NCI-H187 (cell line): Measurements from ENCODE around the gene CXorf66.
"Not testable (repeated sequence)": the region's sequence is repeated elsewhere in the genome, so short reads cannot be mapped to it uniquely, and the experiment has no call there.

Source experiments
- DNase-seq, 2 experiments: peaks; one replicate each; lab custom pipeline; 2025; lab: John Stamatoyannopoulos, UW

CXorf66 gene

GRCh38 chrX:139965421-139965820 lies at the start of gene CXorf66:
CXorf66 (minus strand) TSS chrX:139965521; CDS start chrX:139965496, 25 bp downstream.
- DNase-seq, result no peak

DNA sequence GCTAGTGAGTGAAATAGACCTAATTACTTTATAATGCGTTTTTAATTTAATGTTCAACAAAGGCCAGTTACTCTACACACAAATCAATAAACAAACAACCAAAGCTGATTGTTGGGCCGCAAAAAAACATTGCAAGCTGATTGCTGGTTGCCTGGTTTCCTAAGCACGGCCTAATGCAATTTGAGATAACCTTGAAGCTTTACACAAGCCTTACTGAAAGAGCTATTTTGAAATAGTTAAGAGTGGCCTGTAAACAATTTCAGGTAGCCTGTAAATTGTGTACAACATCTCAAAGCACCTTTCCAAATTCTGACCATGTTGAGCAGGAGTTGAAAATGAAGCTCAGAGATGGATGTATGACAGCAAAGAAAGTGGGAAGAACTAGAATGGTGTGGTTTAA lies 17.5 kb upstream of the CXorf66 start:
- DNase-seq, result no peak

DNA sequence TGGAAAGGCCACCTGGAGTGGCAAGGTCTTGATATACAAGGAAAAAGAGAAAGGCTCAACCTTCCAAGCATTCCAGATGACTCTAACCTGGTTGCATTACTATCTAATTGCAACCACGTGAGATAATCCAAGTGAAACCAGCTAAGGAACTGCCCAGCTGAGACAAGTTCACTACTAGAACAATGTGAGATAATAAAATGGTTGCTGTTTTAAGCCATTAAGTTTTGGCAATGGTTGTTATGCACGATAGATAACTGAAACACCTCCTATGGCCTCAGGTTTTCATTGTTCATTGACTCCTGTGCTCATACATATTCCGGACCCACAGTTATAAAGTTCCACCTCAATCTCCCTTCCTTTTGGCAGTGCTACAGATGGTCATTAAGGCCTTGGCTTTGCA lies 9.2 kb upstream of the CXorf66 start:
- no peak for DNase-seq

- no peak for DNase-seq
These were observed 7.6 kb upstream of the CXorf66 start for GRCh38 chrX:139972629-139973624.

DNA sequence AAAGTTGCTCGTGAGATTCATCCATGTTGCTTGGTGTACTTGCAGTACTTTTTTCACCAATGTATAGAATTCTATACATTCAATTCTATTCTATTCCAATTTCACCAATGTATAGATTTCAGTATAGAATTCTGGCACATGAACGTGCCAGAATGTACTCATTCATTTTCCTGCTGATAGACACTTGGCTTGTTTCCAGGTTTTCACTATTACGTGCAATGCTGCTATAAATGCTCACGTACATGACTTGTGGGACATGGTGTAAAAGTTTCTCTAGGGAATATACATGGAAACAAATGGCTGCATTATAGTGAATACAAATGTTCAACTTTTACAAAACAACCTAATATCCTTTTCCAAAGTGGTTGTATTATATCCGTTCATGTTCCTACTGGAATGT lies 6.8 kb upstream of the CXorf66 start:
- no peak for DNase-seq

DNA sequence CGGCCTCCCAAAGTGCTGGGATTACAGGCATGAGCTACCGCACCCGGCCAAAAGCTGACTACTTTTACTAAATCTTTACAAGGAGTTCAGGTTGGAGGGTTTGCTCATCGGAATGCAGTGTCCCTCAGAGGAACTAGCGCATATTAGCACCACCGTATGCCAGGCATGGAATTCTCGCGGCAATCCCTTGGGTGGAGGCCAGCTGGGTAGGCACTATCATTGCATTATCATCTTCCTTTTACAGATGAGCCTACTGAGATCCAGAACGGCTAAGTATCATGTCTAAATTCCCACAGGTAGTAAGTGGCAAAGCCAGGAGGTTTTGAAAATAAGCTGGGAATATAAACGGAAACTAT lies 6.1 kb upstream of the CXorf66 start:
- DNase-seq, result no peak

DNA sequence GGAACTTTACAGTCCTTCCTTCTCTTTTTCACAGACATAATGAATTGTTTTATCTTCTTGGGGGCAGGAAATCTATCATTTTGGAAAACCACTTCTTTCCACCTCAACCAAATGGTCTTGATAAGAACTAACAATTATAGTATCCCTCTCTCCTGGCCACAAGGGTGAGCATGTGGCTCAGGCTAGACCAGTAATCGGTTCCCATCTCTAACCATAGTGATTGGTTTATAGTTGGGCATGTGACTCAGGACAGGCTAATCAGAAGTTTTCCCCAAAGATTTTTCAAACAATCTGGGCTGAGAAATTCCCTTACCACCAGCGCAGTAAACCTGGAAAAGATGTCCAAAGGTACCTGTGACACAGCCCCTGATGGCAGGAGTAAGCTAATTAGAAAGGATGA lies 4.0 kb upstream of the CXorf66 start:
- no peak for DNase-seq

GRCh38 chrX:139967750-139968149 lies 2.4 kb upstream of the CXorf66 start:
- no peak for DNase-seq

GRCh38 chrX:139967300-139967699 lies 2.0 kb upstream of the CXorf66 start:
- DNase-seq, result no peak

GRCh38 chrX:139966159-139966558 lies 838 bp upstream of the CXorf66 start:
- not testable (repeated sequence) for DNase-seq

DNA sequence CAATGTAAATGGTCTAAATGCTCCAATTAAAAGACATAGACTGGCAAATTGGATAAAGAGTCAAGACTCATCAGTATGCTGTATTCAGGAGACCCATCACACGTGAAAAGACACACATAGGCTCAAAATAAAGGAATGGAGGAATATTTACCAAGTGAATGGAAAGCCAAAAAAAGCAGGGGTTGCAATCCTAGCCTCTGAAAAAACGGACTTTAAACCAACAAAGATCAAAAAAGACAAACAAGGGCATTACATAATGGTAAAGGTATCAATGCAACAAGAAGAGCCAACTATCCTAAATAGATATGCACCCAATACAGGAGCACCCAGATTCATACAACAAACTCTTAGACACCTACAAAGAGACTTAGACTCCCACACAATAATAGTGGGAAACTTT lies 4.2 kb downstream of the CXorf66 start:
- not testable (repeated sequence) for DNase-seq

DNA sequence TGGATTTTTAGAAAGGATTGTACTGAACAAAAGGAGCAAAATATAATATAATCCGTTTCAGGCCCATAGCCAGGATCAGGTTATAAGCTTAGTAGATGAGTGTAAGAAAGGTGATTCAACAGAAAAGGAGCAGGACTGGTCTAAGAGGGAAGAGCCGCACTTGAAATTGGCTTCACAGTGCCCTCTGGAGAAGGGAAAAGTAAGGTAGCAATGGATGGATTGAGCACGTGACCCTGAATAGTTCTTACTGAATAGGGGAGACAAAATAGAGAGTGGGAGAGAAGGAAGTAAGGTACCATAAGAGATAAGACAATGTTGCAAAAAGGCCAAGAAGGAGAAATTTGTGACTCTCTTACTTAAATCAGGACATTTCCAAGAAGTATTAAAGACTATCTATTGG lies 15.6 kb downstream of the CXorf66 start:
- no peak for DNase-seq

GRCh38 chrX:139945075-139945474 lies 20.2 kb downstream of the CXorf66 start:
- DNase-seq, result no peak

DNA sequence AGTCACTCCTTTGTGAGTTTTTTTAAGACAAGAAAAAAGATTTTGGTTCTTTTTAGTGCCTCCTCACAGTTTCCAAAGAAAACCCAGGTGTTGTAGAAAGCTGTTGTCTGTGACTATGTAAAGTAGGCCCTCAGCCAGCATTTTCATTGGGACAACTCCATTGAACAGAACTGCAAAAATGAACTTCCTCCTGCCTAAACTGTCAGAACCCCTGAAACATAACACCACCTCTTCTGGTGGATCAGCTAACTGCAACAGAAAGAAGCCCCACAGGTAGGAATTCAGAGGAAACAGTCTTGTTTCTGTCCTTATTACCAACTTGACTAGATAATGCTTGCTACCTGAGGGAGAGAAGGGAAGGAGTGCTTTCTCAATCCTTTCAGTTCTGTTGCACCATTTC lies 29.1 kb downstream of the CXorf66 start:
- no peak for DNase-seq

DNA sequence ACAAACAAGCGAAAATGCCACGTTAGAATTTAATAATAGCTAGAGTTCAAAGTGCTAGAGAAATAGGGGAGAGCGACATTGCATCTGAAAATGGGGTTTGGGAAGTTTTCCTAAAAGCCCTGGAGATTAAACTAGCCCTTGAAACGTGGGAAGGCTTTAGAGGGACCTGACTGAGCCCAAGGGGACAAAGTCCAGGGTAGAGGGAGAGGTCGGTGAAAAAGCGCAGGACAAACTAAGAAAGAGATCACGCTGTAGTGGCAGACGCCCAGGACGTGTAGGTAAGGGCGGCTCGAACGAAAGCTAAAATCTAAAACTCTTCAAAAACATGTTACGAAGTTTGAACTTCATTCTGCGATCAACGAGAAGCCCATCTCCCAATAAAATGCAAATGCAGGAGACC lies 31.4 kb downstream of the CXorf66 start:
- no peak for DNase-seq

DNA sequence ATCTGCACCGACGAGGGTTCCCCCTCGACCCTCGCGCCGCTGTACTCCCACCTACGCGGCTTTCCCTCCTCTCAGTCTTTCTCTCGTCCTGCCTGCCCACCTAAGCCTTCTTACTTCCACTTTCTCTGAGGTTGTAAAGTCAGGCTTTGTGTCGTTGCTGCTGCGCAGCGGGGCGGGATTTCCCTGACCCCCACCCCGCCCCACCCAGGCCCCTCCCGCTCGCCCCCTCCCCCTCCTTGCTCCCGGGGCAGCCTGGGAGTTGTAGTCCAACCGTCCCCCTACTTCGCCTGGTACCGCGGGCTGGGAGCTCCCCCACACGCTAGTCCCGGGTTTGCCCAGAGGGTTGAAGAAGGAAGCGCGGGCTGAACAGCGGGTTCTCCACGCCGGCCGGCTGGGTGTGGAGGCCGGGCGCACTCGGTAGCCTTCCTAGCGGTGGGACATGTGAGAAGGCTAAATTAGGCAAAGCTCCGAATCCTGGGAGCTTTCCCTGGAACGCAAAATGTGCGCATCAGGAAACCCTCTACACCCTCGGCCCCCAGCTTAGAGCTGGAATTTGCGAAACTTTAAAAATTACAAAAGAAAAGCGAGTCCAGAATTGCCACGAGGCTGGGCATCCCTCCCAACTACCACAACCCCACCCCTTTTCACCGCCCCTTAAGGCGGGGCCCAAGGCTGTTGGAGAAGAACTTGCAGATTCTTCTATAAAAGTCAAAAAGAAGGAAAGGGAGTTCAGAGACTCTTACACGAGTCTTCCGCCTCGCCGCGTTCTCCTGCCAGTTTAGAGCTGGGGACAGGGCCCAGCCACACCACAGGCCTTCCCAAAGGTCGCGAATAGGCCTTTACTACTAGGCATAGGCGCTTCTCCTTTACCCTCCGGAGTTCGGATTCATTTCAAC lies 32.2 kb downstream of the CXorf66 start, which contains the start of gene ATP11C:
Gene ATP11C, minus strand, starts transcription at position 153 of the 896 bp plus-strand sequence. CDS start 1,011 bp downstream, outside the sequence.
- DNase-seq, result no peak

GRCh38 chrX:139932073-139932900 lies 33.0 kb downstream of the CXorf66 start:
- DNase-seq, result no peak

- no peak for DNase-seq
These were observed 33.7 kb downstream of the CXorf66 start for GRCh38 chrX:139931646-139932072.

- DNase-seq, result no peak
These were observed 34.2 kb downstream of the CXorf66 start for GRCh38 chrX:139930916-139931645.

GRCh38 chrX:139930401-139930800 lies 34.9 kb downstream of the CXorf66 start:
- no peak for DNase-seq

DNA sequence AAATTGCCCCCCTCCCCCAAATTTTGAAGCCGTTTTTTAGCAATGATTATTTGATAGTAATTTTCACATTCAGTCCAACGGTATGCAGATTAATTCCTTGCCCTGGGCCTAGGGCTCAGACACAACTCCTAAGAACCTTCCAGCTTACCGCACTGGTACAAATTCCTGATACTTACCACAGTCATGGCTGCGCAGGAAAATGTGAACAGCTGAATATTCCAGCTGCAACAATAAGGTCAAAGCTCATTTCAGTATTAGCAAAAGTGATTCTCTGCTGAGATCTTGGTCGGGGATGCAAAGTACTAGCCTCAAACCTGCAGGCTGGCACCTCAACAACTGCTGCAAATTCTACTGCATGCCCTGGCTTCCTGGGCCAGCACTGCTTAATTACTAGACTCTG lies 35.4 kb downstream of the CXorf66 start:
- DNase-seq, result no peak
